Calu3 (cell line): ENCODE data around the gene CETP. TPM values are rescaled to one million over a fixed set of nuclear protein-coding genes. Genes with fewer than 3 reads are reported as not detected.

Experiments
- BruUV-seq: library from RNA; stranded (reverse); fragments of 400-500 nt; replicated peaks from 2 replicates; lab custom pipeline; 2021; lab: Mats Ljungman, UMichigan
- CTCF ChIA-PET: fragments of 300-600 bp; sonication (Branson Sonifier 250); formaldehyde crosslinking; loops from one replicate; lab custom pipeline; 2022; ENCODE audit warnings: antibody characterized with exemption; lab: Charles Lee
- DNase-seq: peaks from one replicate; pipeline ENCODE4 v3.0.0; 2022
- H3K27ac Mint-ChIP-seq: one replicate; pipeline ENCODE4 v1.8.0; 2022; ENCODE audit warnings: mixed read lengths; ENCODE audit not compliant: unreplicated experiment
- H3K27me3 Mint-ChIP-seq: one replicate; pipeline ENCODE4 v1.8.0; 2022; ENCODE audit warnings: mixed read lengths; ENCODE audit not compliant: unreplicated experiment
- H3K36me3 Mint-ChIP-seq: one replicate; pipeline ENCODE4 v1.8.0; 2022; ENCODE audit warnings: mild to moderate bottlenecking, moderate library complexity, mixed read lengths; ENCODE audit not compliant: insufficient read depth, unreplicated experiment
- H3K4me1 Mint-ChIP-seq: one replicate; pipeline ENCODE4 v1.8.0; 2022; ENCODE audit warnings: mild to moderate bottlenecking, low read depth, mixed read lengths; ENCODE audit not compliant: unreplicated experiment
- H3K4me3 Mint-ChIP-seq: one replicate; pipeline ENCODE4 v1.8.0; 2022; ENCODE audit warnings: mild to moderate bottlenecking, low read depth, moderate library complexity, mixed read lengths; ENCODE audit not compliant: unreplicated experiment
- H3K9me3 Mint-ChIP-seq: one replicate; pipeline ENCODE4 v1.8.0; 2022; ENCODE audit warnings: low read depth, mixed read lengths; ENCODE audit not compliant: unreplicated experiment
- intact Hi-C: fragments of 100-400 bp; cut with micrococcal nuclease; formaldehyde crosslinking; loops from one replicate; pipeline ENCODE4 v1.10.0; 2022; ENCODE audit not compliant: unreplicated experiment
- total RNA-seq: library from RNA; stranded (reverse); gene quantifications from 2 replicates; pipeline ENCODE4 v1.2.3, GENCODE V29; 2022
- TF ChIP-seq, protein P1 (sequence below): fragments of 200-600 bp; IDR thresholded peaks from one replicate; pipeline ENCODE4 v1.8.0; 2022; ENCODE audit warnings: antibody characterized with exemption; ENCODE audit not compliant: unreplicated experiment

The CETP gene
- total RNA-seq, 1 experiment from 2014 or later, result not detected

- no peaks in the 10 kb centered on the region for H3K4me1 Mint-ChIP-seq
- peaks cover 44% of the 10 kb centered on the region for H3K27me3 Mint-ChIP-seq
- intact Hi-C loops, result no loop called here
- no peaks in the 10 kb centered on the region for H3K36me3 Mint-ChIP-seq
- no peak overlapping the region for H3K27ac Mint-ChIP-seq
- no peak for DNase-seq
- BruUV-seq, result no TSS peak
- TF ChIP-seq, protein P1, sequence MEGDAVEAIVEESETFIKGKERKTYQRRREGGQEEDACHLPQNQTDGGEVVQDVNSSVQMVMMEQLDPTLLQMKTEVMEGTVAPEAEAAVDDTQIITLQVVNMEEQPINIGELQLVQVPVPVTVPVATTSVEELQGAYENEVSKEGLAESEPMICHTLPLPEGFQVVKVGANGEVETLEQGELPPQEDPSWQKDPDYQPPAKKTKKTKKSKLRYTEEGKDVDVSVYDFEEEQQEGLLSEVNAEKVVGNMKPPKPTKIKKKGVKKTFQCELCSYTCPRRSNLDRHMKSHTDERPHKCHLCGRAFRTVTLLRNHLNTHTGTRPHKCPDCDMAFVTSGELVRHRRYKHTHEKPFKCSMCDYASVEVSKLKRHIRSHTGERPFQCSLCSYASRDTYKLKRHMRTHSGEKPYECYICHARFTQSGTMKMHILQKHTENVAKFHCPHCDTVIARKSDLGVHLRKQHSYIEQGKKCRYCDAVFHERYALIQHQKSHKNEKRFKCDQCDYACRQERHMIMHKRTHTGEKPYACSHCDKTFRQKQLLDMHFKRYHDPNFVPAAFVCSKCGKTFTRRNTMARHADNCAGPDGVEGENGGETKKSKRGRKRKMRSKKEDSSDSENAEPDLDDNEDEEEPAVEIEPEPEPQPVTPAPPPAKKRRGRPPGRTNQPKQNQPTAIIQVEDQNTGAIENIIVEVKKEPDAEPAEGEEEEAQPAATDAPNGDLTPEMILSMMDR, result no peak
- no peak overlapping the region for H3K4me3 Mint-ChIP-seq
- CTCF ChIA-PET, result no interaction called here
- H3K9me3 Mint-ChIP-seq, result no peaks in the 10 kb centered on the region
These were observed 63.3 kb downstream of the CETP start for GRCh38 chr16:57024894-57025680.

GRCh38 chr16:57025941-57026777 lies 64.4 kb downstream of the CETP start:
- BruUV-seq, result no TSS peak

GRCh38 chr16:57026778-57027062 lies 65.0 kb downstream of the CETP start:
- TF ChIP-seq, protein P1, result no peak
- no TSS peak for BruUV-seq
- no peaks in the 10 kb centered on the region for H3K36me3 Mint-ChIP-seq
- intact Hi-C loops, result no loop called here
- no peak overlapping the region for H3K27ac Mint-ChIP-seq
- CTCF ChIA-PET, result interaction anchor here (0.6 kb wide), 1 partner anchor 66 kb away, joined by 3 read pairs; the partner anchor contains the start of gene CPNE2
- H3K27me3 Mint-ChIP-seq, result peaks cover 38% of the 10 kb centered on the region
- DNase-seq, result no peak
- no peak overlapping the region for H3K4me3 Mint-ChIP-seq
- H3K4me1 Mint-ChIP-seq, result no peaks in the 10 kb centered on the region
- H3K9me3 Mint-ChIP-seq, result no peaks in the 10 kb centered on the region

More at GRCh38 chr16:57025941-57026777, 64.4 kb downstream of the CETP start:
- DNase-seq, result no peak
- intact Hi-C loops, result no loop called here
- Mint-ChIP-seq H3K9me3 (no peaks in the 10 kb centered on the region), H3K36me3 (no peaks in the 10 kb centered on the region), H3K27me3 (peaks cover 44% of the 10 kb centered on the region), H3K27ac (no peak overlapping the region), H3K4me3 (no peak overlapping the region), H3K4me1 (no peaks in the 10 kb centered on the region)
- CTCF ChIA-PET, result interaction anchor here (0.6 kb wide), 1 partner anchor 67 kb away, joined by 3 read pairs; the partner anchor contains the start of gene CPNE2
- TF ChIP-seq, protein P1, result no peak

DNA sequence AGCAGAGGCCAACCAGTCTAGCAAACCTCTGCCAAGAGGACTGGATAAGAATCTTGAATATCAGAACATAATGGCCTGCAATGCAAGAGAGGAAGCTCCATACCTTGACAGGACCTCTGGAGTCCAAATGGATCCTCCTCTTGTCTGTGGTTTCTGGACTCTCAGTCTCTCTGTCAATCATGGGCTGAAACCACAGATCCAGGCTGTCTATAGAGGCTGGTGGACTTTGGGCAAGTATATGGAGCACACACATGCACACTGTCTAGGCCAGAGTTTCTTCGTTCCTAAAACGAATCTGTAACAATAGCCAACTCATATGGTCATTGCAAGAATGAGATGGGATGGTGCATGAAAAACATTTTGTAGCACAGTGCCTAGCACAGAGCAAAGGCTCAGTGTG lies 65.3 kb downstream of the CETP start:
- intact Hi-C loops, result no loop called here
- Mint-ChIP-seq H3K4me1 (no peaks in the 10 kb centered on the region), H3K4me3 (no peak overlapping the region), H3K27me3 (peaks cover 35% of the 10 kb centered on the region), H3K27ac (no peak overlapping the region), H3K36me3 (no peaks in the 10 kb centered on the region), H3K9me3 (no peaks in the 10 kb centered on the region)
- no peak for DNase-seq
- TF ChIP-seq, protein P1, result no peak
- no TSS peak for BruUV-seq
- CTCF ChIA-PET, result no interaction called here
